GM21423 (cell line): ENCODE measurements around the gene KCNMA1.

ENCODE experiments used
- ATAC-seq: cut with Tn5 transposase; IDR thresholded peaks from one replicate; pipeline ENCODE4 v1.9.1; 2021; ENCODE audit warnings: mild to moderate bottlenecking, moderate library complexity; ENCODE audit not compliant: unreplicated experiment

Gene KCNMA1

DNA sequence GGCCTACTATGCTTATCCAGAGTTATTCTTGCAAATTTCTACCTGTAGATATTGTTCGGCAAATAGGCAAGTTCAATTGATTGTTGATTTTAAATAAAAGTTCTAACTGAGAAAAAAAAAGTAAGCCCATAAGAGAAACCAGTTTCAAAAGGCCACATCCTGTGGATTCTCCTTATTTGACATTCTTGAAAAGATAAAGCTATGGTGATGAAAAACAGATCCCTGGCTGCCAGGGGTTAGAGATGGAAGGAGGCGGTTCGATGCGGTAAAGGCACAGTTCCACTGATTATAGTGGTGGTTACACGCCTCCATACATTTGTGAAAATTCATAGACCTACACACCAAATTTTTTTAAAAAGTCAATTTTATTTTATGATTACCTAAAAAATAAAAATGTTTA is 347.8 kb downstream of the KCNMA1 start:
- no peak for ATAC-seq

DNA sequence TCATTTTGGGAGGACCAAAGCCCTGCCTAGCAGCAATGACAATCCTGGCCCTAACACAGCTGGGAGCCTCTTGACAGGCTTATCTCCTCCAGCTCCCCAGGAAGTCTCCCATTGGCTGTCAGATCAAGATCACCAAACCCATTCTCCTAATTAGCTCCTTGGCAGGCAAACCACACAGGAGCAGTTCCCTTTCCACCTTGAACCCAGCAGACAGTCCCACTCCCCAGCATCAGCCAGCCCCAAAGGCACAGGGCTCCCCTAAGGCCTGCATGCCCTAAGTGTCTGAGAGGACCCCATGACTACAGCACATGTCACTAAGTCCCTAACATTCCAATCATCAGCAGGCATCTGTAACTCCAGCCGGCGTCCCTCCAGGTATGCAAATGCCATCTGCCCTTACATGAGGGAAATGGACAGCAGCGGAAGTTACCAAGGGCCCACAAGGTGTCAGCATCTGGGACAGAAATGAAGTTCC is 348.5 kb downstream of the KCNMA1 start:
- ATAC-seq: no peak

DNA sequence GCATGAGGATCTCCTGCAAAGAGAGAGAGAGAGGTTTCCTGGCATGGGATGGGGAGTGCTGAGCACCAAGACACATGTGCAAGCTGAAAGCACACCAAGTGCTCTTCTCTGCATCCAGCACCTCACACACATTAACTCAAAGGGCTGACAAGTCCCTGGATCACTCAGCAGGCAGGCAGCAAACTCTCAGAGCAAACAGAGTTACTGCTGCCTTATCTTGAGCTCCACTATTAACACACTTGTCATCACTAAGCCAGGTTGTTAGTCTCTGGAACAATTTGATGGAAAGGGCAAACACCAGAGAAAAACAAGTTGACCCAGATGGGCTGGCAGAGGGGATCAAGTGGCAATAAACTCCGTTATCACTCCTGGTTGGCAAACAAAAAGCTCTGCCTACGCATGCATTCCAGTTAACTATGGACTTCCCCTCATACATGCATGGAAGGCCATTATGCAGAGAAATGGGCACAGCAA is 349.9 kb downstream of the KCNMA1 start:
- ATAC-seq: no peak

DNA sequence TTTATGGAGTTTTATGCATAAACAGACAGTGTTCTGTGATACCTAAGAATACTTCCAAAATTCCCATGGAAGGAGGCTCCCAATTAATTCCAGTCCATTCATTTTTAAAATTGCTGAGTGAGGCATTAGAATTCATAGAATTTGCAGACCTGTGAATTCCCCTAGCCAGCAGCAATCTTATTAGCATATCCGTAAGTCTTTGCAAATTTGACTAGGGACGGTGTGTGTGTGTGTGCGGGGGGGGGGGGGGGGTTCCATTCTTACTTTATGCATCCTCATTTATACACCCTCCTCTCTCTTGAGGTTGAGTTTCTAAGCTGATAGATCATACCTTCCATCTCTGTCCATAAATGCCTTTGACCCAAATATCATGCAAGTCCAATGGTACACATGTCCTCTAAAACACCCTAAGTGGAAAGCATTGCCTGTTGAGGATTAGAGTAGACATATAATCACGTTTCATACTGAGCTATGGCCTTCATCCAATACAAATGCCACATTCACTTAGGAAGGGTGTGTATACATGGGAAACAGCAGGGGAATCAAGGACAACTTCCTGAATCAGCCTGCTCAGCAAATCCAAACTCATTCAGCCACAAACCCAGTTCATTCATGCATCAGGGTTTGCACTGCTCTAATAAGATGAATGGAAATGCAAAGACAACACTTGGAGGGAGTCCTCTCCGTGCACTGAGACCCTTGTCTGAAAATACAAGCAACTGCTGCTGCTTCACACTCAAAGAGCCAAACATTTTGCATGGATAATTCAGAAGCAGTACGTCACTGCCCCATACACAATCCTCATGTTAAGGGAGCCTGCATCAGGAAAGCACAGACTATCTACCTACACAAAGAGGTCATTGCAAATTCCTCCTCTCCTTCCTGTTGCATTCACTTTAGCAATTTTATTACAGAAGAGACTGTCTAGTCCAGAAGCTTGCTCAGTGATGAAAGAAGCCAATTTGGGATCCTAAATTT is 350.8 kb downstream of the KCNMA1 start:
- ATAC-seq: no peak

DNA sequence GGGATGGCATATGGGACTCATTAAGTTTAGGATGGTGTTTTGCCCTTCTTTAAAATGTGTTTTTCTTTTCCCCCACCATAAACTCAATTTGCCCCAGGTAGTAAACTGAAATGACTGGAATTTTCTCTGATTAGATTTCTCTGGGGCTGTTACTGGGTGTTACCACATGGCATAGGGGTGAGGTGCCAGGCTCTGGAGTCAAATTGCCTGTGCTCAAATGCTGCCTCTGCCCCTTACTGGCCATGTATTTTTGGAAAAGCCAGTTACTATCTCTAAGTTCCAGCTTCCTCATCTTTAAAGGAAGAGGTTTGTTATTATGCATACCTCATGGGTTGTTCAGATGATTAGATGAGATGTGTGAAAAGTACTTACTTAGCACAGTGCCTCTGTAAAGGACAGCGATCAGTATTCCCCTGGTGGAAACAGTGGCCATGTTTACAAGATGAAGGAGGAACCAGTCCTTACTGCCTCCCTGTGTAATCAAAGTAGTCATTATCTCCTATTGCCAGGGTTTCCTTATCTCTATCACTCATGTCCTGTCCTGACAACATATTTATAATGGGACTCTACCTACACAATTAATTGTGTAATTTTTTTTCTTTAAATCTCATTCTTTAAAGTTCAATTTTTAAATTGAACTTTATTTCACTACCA is 352.0 kb downstream of the KCNMA1 start:
- ATAC-seq: no peak

DNA sequence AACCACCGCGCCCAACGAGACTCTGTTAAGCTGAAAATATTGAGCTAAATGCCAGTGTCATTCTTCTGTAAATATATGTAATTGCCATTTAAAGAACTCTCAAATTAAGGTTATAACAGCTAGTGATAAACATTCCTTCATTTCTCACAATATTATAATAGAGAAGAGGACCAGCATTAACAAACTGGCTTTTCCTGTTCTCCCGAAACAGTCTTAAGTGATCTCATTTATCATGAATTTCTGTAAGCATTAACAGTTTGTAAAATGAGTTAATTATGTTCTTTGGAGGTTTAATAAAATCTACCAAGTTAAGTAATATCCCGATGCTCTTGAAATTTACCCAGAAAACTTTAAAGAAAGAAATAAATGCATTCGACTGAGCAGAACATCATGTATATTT is 352.8 kb downstream of the KCNMA1 start:
- ATAC-seq: no peak

DNA sequence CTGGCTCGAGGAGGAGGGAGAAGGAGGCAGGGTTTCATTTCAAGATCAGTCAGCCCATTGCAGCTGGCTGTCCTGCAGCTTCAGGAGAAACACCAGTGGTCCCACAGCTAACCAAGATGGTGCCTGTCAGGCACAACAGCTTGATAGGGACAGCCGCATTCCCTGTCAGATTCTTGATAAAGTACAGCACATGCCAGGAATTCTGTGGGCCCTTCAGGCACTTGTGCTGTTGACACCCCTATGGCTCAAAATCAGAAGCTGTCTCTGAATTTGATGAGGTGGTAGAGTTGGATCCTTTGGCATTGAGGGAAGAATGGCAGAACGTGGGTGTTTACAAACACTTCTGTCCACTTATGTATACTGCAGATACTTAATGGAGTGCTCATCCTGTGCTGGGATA is 354.3 kb downstream of the KCNMA1 start:
- no peak for ATAC-seq

DNA sequence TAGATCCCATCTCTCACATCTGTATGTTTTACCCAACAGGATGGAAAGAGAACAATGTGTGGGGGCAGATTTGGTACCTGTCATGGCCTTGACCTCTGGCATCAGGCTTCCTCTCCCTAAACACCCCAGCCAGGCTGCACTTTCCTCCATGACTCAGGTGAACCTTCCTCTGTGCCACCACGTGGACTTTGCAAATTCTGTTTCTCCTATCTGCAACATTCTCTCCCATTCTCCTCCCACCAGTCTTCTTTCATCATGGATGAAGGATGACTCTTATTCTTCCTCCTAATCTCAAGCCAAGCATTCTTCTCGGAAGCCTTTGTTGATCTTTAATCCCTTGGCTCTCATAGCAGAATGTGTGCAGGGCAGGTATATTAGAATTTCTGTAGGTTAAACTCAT is 355.4 kb downstream of the KCNMA1 start:
- no peak for ATAC-seq

DNA sequence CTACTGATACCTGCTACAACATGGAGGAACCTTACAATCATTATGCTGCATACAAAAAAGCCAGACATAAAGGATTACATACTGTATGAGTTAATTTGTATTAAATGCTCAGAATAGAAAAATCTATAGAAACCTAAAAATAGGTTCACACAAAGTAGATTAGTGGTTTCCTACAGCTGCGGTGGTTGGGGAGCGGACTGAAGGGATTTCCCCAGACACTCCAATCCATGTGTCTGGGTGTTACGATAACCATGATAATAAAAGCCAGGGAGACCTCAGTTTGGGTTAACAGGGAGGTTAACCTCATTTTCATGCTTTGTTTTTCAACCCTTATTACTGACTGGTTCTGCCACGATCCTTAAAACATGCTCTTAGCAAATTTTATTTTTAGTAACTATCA is 355.9 kb downstream of the KCNMA1 start:
- ATAC-seq: no peak

DNA sequence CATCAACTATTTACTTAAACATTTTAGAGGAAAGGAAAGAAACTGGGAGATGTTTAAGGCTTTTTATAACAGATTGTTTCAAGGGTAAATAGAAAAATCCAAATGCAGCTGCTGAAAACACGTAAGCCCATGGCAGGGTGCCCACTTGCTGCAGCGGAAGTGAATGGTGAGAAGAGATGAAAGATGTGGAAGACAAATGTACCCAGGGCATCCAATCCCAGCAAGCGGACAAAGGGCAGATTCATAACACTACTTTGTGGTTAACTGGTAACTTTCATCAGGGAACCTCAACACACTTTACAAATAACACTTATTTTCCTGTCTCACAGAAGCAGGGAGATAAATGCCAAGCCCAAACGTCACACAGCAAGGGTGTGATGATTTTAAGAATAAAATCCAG is 358.4 kb downstream of the KCNMA1 start:
- no peak for ATAC-seq

DNA sequence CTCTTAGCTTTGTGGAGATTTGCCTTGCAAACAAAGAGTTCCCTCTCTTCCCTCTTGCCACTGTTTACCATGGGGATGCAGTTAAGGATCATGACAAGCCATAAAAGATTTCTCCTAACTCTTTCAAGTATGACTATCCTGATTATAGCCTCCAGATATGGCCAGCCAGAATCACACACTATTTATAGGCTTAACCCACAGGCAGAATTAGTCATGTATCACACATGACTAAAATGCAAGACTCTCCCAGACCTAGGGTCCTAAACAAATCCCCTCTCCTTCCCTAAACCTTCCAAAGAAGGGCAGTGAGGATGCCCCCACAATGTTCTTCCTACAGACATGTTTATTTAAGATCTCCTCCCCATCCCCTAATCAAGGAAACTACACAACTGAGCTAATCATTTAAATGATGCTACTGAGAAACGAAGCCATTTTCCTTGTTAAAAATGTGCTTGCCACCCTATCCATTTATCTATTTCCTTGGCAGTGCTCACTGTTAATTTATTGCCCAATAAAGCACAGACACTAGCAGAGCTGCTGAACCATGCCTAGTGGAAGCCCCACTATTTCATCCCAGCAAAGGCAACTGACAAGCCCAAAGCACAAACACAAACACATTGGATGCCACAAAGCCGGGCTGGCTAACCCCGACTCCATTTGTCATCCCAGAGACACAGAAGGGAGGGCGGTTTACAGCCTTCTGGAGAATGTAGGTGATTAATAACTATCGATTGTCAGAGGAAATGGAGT is 363.4 kb downstream of the KCNMA1 start:
- no peak for ATAC-seq

DNA sequence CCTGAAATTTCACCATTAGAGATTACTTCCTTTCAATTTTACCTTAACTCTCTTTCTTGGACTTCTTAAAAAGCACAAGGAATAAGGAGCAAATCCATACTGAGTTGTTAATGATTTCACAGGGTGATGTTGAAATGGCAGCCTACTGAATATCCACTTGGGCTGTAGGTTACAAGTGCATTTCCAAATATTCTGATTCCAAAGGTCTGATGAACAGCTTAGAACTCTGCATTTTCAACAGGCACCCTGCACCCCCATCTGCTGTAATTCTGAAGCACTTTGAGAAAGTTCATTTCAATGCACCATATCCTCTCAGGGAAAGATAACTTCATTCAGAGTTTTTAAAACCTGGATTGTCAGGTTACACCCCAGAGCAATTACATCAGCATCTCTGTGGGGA is 368.4 kb downstream of the KCNMA1 start:
- no peak for ATAC-seq

DNA sequence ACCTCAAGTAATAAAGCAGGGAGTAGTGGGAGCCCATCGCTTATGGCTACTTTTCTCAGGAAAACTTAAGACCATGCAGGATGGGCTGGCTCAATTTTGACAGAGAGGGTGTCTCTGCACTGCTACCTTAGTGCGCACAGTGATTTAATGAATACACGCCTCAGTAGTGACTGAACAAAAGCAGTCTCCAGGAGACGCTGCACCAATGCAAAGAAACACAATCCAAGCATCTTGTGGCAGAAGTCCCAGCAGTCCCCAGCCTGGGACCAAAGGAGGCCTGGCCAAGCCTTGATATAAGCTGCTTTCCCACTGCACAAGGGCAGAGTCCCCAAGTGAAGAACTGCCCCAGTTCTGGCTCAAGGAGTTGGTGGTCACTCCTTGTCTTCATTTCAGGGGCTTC is 368.9 kb downstream of the KCNMA1 start:
- no peak for ATAC-seq

DNA sequence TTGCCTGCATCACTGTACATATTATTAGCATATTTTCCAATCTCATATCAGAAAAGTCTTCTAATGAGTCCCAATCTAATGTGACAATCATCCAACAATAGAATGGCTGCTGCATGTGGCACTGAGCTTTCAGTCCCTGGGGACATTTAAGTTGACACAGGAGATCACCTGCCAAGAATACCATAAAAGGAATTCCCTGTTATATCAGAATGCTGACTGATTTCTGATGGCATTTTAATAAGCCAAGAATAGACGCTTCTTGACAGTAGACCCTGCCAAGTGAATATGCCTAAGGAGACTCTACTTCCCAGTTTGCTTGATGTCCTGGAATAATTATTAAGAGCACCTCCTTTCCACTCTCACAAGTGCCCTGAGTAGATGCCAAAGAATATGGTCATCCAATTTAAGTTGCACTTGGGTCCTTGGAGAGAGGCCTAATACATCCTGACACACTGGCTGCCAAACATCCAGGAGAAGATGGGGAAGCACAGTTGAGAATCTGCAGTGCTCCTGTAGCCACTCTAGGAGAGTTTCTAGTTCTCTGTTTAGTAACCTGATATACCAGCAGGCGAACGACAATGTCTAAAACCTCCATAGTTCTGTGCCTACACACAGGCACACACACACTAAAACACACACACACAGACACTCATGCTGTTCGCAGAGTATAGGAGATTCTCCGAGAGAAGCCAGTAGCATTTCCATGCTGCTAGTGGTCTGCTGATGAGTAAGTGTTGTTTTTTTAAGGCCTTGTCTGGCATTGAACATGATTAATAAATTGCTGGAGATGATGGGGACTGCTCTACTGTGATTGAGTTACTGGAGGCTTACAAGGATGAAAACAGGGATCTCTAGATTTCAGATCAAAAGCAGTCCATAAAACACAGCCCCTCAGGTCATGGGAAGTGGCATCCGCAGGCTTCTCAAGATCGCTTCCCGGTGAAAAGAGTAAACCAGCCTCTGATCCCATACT is 369.6 kb downstream of the KCNMA1 start:
- ATAC-seq: no peak

DNA sequence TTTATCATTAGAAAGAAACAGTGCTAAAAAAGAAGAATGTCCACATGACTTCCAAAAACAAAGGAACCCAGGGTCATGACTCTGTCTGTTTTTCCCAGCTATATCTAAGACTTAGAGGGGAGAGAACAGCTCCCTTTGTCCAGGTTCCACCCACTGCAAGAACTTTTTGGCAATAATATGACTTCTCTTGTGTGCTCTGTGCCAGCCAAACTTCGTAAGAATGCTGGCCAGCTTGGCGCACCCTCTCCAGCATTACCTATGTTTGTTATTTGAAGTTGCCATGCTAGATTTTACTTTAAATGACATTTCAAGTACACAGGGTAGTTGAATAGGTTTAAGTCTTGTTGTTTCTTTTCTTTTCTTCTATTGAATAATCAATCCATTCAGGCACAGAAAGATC is 371.4 kb downstream of the KCNMA1 start:
- no peak for ATAC-seq

DNA sequence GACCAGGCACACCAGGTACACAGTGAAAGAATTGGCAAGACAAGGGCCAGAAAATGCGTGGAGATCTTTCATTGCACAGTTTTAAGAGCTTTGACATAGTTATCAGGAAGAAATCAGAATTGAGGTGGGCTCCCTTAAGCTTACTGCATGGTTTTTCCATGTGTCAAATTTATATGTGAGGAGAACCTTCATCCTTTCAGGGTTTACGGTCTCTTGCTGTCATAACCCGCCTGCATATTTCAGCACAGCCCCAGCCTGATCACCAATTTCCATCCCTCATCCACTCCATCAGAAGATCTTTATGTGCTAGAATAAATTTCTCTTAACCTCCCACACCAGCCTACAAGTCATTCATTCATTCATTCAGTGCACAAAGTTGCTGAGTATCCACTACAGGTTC is 373.1 kb downstream of the KCNMA1 start:
- ATAC-seq: no peak

DNA sequence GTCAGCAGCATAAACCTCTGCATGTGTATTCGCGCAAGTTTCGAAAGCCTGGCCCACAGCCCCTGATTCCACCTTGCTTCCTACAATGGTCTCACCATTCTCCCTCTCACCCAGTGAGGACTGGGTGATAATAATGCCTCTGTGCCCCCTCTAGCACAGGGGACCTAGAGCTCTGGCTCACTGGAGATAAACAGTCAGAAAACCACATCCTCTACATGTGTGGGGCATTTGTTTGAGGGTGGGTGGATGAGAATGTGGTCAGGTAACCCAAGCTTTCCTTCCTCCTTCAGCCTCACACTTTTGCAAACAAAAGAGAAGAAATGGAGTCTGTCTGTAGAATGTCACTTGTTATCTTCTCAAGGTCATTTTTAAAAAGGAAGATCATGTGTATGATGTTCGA is 373.5 kb downstream of the KCNMA1 start:
- ATAC-seq: peak; percentile 86

DNA sequence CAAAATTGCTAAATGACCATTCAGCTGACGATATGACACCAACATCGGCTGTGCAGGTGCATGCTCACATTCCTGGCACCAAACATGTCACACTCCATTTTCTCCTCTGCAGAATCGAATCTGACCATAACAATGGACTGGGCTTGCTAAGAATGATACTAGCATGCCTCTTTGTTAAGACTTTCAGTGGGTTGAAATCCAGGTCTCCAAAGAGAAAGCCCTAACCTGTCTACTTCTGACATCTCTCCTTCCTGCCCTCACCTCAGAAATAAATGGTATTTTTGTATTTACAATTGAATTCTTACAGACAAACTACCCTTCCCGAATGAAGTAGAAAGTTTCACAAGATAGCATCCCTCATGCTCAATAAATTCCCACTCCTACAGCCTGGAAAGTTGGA is 373.9 kb downstream of the KCNMA1 start:
- no peak for ATAC-seq

DNA sequence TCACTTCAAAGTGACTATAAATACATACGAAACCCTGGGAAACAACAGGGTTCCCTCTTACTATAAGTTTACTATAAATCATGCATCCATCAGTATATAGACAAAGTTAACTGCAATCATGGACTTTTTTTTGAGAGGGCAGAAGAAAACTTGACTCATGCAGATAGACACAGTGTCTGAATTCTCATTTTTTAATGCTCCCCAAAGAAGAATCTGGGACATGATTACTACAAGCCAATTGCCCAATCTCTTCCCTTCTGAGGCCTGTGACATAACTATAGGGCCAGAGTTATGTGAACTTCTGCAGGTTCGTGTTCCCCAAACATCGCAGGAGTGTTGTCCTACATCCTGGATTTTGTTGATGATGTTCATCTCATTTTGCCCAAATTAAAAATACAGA is 376.5 kb downstream of the KCNMA1 start:
- no peak for ATAC-seq

DNA sequence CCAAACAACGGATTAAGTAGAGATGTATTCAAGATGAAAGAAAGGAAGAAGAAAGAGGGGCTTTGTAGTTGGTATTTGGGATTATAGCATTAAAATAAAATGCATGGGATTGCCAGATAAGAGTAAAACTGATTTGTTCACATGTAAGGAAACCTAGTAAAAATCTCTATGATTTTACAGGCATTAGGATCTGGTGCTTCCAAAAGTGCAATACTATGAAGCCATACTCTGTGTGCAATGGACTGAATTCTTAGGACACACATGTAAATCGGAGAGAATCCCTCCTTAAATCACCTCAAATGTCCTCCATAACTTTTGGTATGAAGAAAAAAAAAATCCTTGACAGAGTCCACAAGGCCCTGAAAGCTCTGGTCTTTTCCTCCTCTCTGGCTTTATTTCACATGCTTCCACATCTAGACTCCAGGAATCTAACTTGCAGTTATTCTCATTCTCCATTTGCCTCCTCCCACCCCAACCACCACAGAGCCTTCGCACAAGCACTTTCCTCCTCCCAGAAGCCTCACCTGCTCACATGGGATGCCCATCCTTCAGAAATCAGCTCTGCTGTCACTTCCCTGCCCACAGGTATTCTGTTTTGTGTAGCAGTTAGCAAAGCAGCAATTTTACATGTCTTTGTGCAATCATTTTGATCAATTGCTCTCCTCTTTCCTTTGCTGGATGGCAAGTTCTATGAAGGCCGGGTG is 378.3 kb downstream of the KCNMA1 start:
- ATAC-seq: no peak
